Measurements from ENCODE around the gene CSTF2. TPM values are rescaled to one million over a fixed set of nuclear protein-coding genes. Genes with fewer than 3 reads are reported as not detected.
"Not testable (repeated sequence)": the region's sequence is repeated elsewhere in the genome, so short reads cannot be mapped to it uniquely, and the experiment has no call there.

The CSTF2 gene
- total RNA-seq, 1 experiment from 2014 or later, result 41.5 TPM

DNA sequence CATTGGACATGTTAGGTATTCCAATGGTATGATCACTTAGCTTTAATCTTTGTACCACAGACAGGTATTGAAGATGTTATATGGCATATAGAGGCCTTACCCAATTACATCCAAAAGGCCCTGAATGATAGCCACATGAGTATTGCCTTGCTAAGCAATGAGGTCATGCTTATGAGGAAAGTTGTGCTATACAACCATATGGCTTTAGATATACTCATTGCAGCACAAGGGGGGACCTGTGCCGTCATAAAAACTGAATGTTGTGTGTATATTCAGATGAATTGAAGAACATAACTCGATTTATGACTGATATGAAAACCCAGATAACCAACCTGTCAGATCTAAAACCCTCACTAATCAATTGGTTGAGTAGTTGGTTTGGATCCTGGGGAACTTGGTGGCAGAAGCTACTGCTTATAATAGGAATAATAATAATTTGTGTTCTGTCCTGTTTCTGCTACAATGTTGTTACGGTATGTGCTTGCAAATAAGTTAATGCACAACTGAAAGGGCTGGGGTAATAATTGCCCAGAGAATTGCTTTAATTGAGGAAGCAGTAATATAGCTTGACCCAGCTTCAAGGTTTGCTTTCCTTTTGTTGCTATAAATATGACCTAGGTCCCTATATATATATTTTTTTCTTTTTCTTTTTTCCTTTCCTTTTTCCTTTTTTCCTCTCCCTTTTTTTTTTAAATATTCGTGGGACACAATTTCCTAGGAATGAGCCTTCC is 21.5 kb upstream of the CSTF2 start:
- intact Hi-C loops (cut with micrococcal nuclease; ENCODE audit: unreplicated experiment), result no loop called here
- Mint-ChIP-seq H3K4me1 (ENCODE audit: low read depth, unreplicated experiment) (no peaks in the 10 kb centered on the region), H3K4me3 (ENCODE audit: unreplicated experiment) (no peak overlapping the region), H3K36me3 (ENCODE audit: insufficient read depth, unreplicated experiment) (no peaks in the 10 kb centered on the region), H3K27ac (ENCODE audit: unreplicated experiment) (no peak overlapping the region), H3K27me3 (ENCODE audit: insufficient read depth, unreplicated experiment) (peaks cover 5% of the 10 kb centered on the region), H3K9me3 (ENCODE audit: unreplicated experiment) (no peaks in the 10 kb centered on the region)
- Histone ChIP-seq H3K9me3 (no peaks in the 10 kb centered on the region), H3K4me1 (no peaks in the 10 kb centered on the region), H3K4me3 (ENCODE audit: low read depth, low read length) (no peak overlapping the region), H3K36me3 (ENCODE audit: control insufficient read depth, insufficient read depth, low read length) (no peaks in the 10 kb centered on the region), H3K27me3 (replicated peaks; ENCODE audit: control insufficient read depth, insufficient read depth, low read length) (no peaks in the 10 kb centered on the region)
- ChIA-PET CTCF (no interaction called here), POLR2A (no interaction called here)
- TF ChIP-seq, protein P1, sequence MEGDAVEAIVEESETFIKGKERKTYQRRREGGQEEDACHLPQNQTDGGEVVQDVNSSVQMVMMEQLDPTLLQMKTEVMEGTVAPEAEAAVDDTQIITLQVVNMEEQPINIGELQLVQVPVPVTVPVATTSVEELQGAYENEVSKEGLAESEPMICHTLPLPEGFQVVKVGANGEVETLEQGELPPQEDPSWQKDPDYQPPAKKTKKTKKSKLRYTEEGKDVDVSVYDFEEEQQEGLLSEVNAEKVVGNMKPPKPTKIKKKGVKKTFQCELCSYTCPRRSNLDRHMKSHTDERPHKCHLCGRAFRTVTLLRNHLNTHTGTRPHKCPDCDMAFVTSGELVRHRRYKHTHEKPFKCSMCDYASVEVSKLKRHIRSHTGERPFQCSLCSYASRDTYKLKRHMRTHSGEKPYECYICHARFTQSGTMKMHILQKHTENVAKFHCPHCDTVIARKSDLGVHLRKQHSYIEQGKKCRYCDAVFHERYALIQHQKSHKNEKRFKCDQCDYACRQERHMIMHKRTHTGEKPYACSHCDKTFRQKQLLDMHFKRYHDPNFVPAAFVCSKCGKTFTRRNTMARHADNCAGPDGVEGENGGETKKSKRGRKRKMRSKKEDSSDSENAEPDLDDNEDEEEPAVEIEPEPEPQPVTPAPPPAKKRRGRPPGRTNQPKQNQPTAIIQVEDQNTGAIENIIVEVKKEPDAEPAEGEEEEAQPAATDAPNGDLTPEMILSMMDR (IDR thresholded peaks at IDR 0.05; ENCODE audit: insufficient read depth in 1 of 2, low read depth in 1 of 2, low read length in 1 of 2, severe bottlenecking in 1 of 2, unreplicated experiment in 1 of 2), result no peak
- no TSS peak for BruUV-seq (replicated peaks)
- DNase-seq, result no peak

DNA sequence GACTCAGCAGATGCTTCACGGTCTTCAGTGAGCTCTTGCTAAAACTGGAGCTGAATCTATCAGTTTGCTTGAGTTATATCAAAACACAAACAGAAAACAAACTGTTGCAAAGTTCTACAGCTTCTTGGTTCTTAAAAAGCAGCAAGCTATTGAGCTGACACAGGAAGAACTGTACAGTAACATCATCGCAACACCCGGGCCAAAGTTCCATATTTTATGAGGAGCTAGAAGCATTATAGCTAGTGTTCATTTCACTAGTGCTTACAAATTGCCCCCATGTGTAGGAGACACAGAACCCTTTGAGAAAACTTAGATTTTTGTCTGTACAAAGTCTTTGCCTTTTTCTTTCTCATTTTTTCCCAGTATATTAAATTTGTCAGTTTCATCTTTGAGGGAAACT is 17.3 kb upstream of the CSTF2 start:
- TF ChIP-seq, protein P1 (IDR thresholded peaks at IDR 0.05; ENCODE audit: insufficient read depth in 1 of 2, low read depth in 1 of 2, low read length in 1 of 2, severe bottlenecking in 1 of 2, unreplicated experiment in 1 of 2), result no peak
- H3K9me3 Mint-ChIP-seq (ENCODE audit: unreplicated experiment), result no peaks in the 10 kb centered on the region
- Histone ChIP-seq H3K4me3 (ENCODE audit: low read depth, low read length) (no peak overlapping the region), H3K9me3 (no peaks in the 10 kb centered on the region), H3K4me1 (no peaks in the 10 kb centered on the region), H3K36me3 (ENCODE audit: control insufficient read depth, insufficient read depth, low read length) (no peaks in the 10 kb centered on the region), H3K27me3 (replicated peaks; ENCODE audit: control insufficient read depth, insufficient read depth, low read length) (no peaks in the 10 kb centered on the region)
- no peaks in the 10 kb centered on the region for H3K4me1 Mint-ChIP-seq (ENCODE audit: low read depth, unreplicated experiment)
- DNase-seq, result no peak
- ChIA-PET POLR2A (interaction anchor here (0.5 kb wide), 1 partner anchor 132 kb away, joined by 3 read pairs; no protein-coding TSS in a partner anchor), CTCF (no interaction called here)
- peaks cover 7% of the 10 kb centered on the region for H3K27me3 Mint-ChIP-seq (ENCODE audit: insufficient read depth, unreplicated experiment)
- H3K36me3 Mint-ChIP-seq (ENCODE audit: insufficient read depth, unreplicated experiment), result no peaks in the 10 kb centered on the region
- no peak overlapping the region for H3K4me3 Mint-ChIP-seq (ENCODE audit: unreplicated experiment)
- intact Hi-C loops (cut with micrococcal nuclease; ENCODE audit: unreplicated experiment), result no loop called here
- H3K27ac Mint-ChIP-seq (ENCODE audit: unreplicated experiment), result no peak overlapping the region
- BruUV-seq (replicated peaks), result no TSS peak

DNA sequence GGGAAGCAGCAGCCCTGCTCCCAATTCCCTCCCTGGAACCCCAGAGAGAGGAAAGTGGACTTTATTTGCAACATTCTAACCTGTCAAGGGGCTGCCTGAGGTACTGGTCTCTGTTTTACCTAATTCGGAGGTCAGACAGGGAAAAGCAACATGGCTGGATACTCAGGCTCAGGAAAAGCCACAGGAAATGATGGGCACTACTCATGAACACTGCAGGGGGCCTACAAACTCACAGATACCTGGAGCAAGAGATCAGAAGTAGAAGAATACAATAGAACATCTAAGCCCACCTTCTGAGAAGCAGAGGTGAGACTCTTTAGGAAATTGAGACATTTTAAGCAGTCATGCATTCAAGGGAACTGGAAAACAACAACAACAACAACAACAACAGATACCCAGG is 15.4 kb upstream of the CSTF2 start:
- DNase-seq, result no peak
- CTCF ChIA-PET, result no interaction called here

DNA sequence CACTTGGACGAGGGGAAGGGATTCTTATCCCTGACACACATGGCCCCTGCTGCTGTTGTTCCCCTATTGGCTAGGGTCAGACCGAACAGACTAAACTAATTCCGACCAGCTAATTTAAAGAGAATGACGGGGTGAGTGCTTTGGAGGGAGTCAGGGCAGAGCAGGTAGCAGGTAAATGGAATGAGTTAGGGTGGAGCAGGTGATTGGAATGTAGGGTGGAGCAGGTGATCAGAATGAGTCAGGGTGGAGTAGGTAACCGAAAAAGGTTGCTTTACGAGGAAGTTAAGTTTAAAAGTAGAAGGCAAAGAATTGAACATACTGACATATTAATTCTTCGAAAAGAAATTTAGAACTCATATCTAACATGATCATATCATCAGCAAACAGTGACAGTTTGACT is 11.9 kb upstream of the CSTF2 start:
- H3K9me3 Mint-ChIP-seq (ENCODE audit: unreplicated experiment), result peaks cover 11% of the 10 kb centered on the region
- H3K4me1 ChIP-seq; H3K36me3 Mint-ChIP-seq (ENCODE audit: insufficient read depth, unreplicated experiment); H3K27me3 Mint-ChIP-seq (ENCODE audit: insufficient read depth, unreplicated experiment); H3K27ac Mint-ChIP-seq (ENCODE audit: unreplicated experiment); H3K4me3 Mint-ChIP-seq (ENCODE audit: unreplicated experiment); H3K4me3 ChIP-seq (ENCODE audit: low read depth, low read length); intact Hi-C loops (cut with micrococcal nuclease; ENCODE audit: unreplicated experiment); BruUV-seq (replicated peaks); H3K36me3 ChIP-seq (ENCODE audit: control insufficient read depth, insufficient read depth, low read length); POLR2A ChIA-PET; DNase-seq; H3K9me3 ChIP-seq; H3K4me1 Mint-ChIP-seq (ENCODE audit: low read depth, unreplicated experiment); H3K27me3 ChIP-seq (replicated peaks; ENCODE audit: control insufficient read depth, insufficient read depth, low read length); CTCF ChIA-PET: not testable (repeated sequence)

More for the DNA sequence above, 15.4 kb upstream of the CSTF2 start:
- H3K4me1 ChIP-seq, result no peaks in the 10 kb centered on the region
- POLR2A ChIA-PET, result no interaction called here
- H3K27ac Mint-ChIP-seq (ENCODE audit: unreplicated experiment), result no peak overlapping the region
- no peaks in the 10 kb centered on the region for H3K27me3 ChIP-seq (replicated peaks; ENCODE audit: control insufficient read depth, insufficient read depth, low read length)
- H3K9me3 ChIP-seq, result no peaks in the 10 kb centered on the region
- no peaks in the 10 kb centered on the region for H3K4me1 Mint-ChIP-seq (ENCODE audit: low read depth, unreplicated experiment)
- peaks cover 10% of the 10 kb centered on the region for H3K9me3 Mint-ChIP-seq (ENCODE audit: unreplicated experiment)
- TF ChIP-seq, protein P1 (IDR thresholded peaks at IDR 0.05; ENCODE audit: insufficient read depth in 1 of 2, low read depth in 1 of 2, low read length in 1 of 2, severe bottlenecking in 1 of 2, unreplicated experiment in 1 of 2), result no peak
- no TSS peak for BruUV-seq (replicated peaks)
- intact Hi-C loops (cut with micrococcal nuclease; ENCODE audit: unreplicated experiment), result no loop called here
- no peak overlapping the region for H3K4me3 Mint-ChIP-seq (ENCODE audit: unreplicated experiment)
- H3K4me3 ChIP-seq (ENCODE audit: low read depth, low read length), result no peak overlapping the region
- H3K36me3 Mint-ChIP-seq (ENCODE audit: insufficient read depth, unreplicated experiment), result no peaks in the 10 kb centered on the region
- H3K36me3 ChIP-seq (ENCODE audit: control insufficient read depth, insufficient read depth, low read length), result no peaks in the 10 kb centered on the region
- H3K27me3 Mint-ChIP-seq (ENCODE audit: insufficient read depth, unreplicated experiment), result peaks cover 7% of the 10 kb centered on the region
